Measurements from ENCODE around the gene LPP.

The LPP gene

DNA sequence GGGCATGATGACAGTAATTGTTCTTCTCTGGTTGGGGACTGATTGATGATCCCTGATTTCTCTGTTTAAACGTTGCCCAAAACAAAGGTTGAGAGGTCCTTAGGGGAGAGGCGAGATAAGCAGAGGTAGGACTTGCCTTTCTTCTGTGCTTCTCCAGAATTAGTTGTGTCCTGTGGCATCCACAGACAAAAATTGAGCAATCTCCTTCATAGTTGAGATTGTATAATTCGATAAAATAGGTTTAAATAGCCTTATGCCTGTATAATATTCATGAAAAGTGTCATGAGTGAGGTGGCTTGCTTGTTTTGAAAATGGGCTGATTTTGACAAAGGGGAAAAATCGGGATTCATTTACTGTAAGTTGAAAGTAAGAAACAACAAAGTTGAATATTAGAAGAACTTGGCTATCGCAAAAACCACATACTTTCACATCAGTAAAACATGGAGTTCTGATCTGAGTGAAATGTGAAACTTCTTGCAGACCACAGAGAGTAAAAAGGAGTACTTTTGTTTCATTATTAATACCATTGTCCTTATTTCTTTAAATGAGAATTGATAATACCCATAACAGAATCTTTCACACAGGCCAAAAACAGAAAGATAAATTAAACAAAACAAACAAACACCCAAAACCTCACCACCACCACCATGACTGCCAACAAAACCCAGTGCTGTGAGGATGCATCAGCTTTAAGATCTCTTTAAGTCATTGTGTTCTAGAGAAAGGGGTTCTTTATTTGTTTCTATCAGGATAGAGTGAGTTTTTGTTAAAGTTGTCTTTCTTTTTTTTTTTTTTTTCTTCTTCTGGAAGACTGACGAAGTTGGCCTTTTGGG is 155.7 kb downstream of the LPP start:
- no peaks in the 10 kb centered on the region for H3K27me3 ChIP-seq (ENCODE audit: insufficient read depth, low read length, poor library complexity)
- H3K56ac ChIP-seq (ENCODE audit: low read length), result no peak overlapping the region
- WGBS (ENCODE audit: extremely low coverage, insufficient coverage, low lambda C conversion rate), result 100% methylated on average over 1 of the region's 6 CpGs
- peaks cover 7% of the 10 kb centered on the region for H3K79me1 ChIP-seq (ENCODE audit: low read length)
- H3K9ac ChIP-seq (ENCODE audit: low read length), result no peak overlapping the region
- H4K8ac ChIP-seq (ENCODE audit: low read depth, low read length), result no peak overlapping the region
- no peaks in the 10 kb centered on the region for H3K36me3 ChIP-seq (ENCODE audit: control insufficient read depth, insufficient read depth, low read length)
- no peak for DNase-seq
- H3K79me2 ChIP-seq (ENCODE audit: control insufficient read depth, insufficient read depth, low read length), result no peaks in the 10 kb centered on the region
- no peak overlapping the region for H3K27ac ChIP-seq (ENCODE audit: low read depth, low read length)
- H2AK5ac ChIP-seq (ENCODE audit: low read length), result no peak overlapping the region
- H2BK15ac ChIP-seq (replicated peaks; ENCODE audit: low read depth), result no peak overlapping the region
- H3K4me1 ChIP-seq (ENCODE audit: control insufficient read depth, low read depth, low read length), result no peaks in the 10 kb centered on the region
- no peak overlapping the region for H3K4ac ChIP-seq (ENCODE audit: low read depth, low read length)
- no peak overlapping the region for H2BK5ac ChIP-seq (ENCODE audit: low read length)
- no peak overlapping the region for H4K5ac ChIP-seq (ENCODE audit: low read length)
- H2BK120ac ChIP-seq (ENCODE audit: low read depth, low read length), result no peak overlapping the region
- no peak overlapping the region for H3K4me3 ChIP-seq (ENCODE audit: low read length)
- H3K18ac ChIP-seq (ENCODE audit: low read length), result no peak overlapping the region
- H3K4me2 ChIP-seq (ENCODE audit: low read length), result no peak overlapping the region
- H3K23ac ChIP-seq (ENCODE audit: low read length), result no peak overlapping the region

DNA sequence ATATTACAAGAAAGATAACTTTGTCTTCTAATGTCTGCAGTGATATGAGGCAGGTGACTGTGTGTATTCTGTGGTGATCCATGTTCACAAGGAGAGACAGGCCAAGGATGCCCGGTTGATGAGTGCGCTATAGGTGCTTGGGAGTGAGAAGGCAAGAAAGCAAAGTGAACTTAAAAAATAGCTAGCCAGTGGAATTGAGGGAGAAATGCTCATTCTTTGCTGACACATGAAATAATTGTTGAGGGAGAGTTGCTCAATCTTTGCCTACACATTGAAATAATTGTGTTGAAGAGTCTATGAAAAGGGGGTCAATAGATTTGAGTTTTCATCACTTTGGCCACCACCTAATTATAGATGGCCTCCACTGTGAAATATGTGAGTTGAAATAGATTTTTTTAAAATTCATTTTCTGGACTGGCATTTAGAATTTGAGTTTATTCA is 156.3 kb downstream of the LPP start:
- no peak for DNase-seq

DNA sequence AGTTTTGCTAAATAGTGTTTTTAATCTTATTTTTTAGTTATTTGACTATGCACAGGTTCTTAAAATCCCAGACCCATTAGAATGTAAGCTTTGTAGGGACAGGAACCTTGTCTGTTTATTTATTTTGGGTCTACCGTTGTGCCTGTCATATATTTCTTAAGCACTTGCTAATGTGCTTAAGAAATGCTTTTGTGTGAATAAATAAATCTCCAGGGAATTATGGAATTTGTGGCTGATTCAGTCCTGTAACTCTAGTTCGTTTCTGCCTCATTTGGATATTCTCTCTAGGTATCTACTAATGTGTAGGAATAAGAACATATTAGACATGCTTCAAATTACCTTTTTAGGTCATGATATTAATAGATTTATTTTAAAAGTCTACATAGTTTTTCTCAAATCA is 161.6 kb downstream of the LPP start:
- Histone ChIP-seq H3K79me1 (ENCODE audit: low read length) (peaks cover 5% of the 10 kb centered on the region), H2BK120ac (ENCODE audit: low read depth, low read length) (no peak overlapping the region), H3K4me3 (ENCODE audit: low read length) (no peak overlapping the region), H3K27ac (ENCODE audit: low read depth, low read length) (no peak overlapping the region), H3K4me2 (ENCODE audit: low read length) (no peak overlapping the region), H4K8ac (ENCODE audit: low read depth, low read length) (no peak overlapping the region), H2BK5ac (ENCODE audit: low read length) (no peak overlapping the region), H3K4me1 (ENCODE audit: control insufficient read depth, low read depth, low read length) (no peaks in the 10 kb centered on the region), H3K18ac (ENCODE audit: low read length) (no peak overlapping the region), H3K23ac (ENCODE audit: low read length) (no peak overlapping the region), H4K5ac (ENCODE audit: low read length) (no peak overlapping the region), H3K27me3 (ENCODE audit: insufficient read depth, low read length, poor library complexity) (no peaks in the 10 kb centered on the region), H2BK15ac (replicated peaks; ENCODE audit: low read depth) (no peak overlapping the region), H3K9ac (ENCODE audit: low read length) (no peak overlapping the region), H3K56ac (ENCODE audit: low read length) (no peak overlapping the region), H3K79me2 (ENCODE audit: control insufficient read depth, insufficient read depth, low read length) (no peaks in the 10 kb centered on the region), H3K36me3 (ENCODE audit: control insufficient read depth, insufficient read depth, low read length) (no peaks in the 10 kb centered on the region), H2AK5ac (ENCODE audit: low read length) (no peak overlapping the region), H3K4ac (ENCODE audit: low read depth, low read length) (no peak overlapping the region)
- no peak for DNase-seq
- no CpG with 5 or more reads among the region's 2 CpGs for WGBS (ENCODE audit: extremely low coverage, insufficient coverage, low lambda C conversion rate)

More for the DNA sequence above, 156.3 kb downstream of the LPP start:
- Histone ChIP-seq H4K5ac (ENCODE audit: low read length) (no peak overlapping the region), H3K9ac (ENCODE audit: low read length) (no peak overlapping the region), H3K4me1 (ENCODE audit: control insufficient read depth, low read depth, low read length) (no peaks in the 10 kb centered on the region), H3K4ac (ENCODE audit: low read depth, low read length) (no peak overlapping the region), H3K4me2 (ENCODE audit: low read length) (no peak overlapping the region), H3K23ac (ENCODE audit: low read length) (no peak overlapping the region), H3K79me2 (ENCODE audit: control insufficient read depth, insufficient read depth, low read length) (no peaks in the 10 kb centered on the region), H3K4me3 (ENCODE audit: low read length) (no peak overlapping the region), H2AK5ac (ENCODE audit: low read length) (no peak overlapping the region), H3K56ac (ENCODE audit: low read length) (no peak overlapping the region), H3K79me1 (ENCODE audit: low read length) (peaks cover 7% of the 10 kb centered on the region), H2BK120ac (ENCODE audit: low read depth, low read length) (no peak overlapping the region), H3K18ac (ENCODE audit: low read length) (no peak overlapping the region), H3K27ac (ENCODE audit: low read depth, low read length) (no peak overlapping the region), H3K36me3 (ENCODE audit: control insufficient read depth, insufficient read depth, low read length) (no peaks in the 10 kb centered on the region), H3K27me3 (ENCODE audit: insufficient read depth, low read length, poor library complexity) (no peaks in the 10 kb centered on the region), H2BK5ac (ENCODE audit: low read length) (no peak overlapping the region), H2BK15ac (replicated peaks; ENCODE audit: low read depth) (no peak overlapping the region), H4K8ac (ENCODE audit: low read depth, low read length) (no peak overlapping the region)
- WGBS (ENCODE audit: extremely low coverage, insufficient coverage, low lambda C conversion rate), result no CpG with 5 or more reads among the region's 2 CpGs

DNA sequence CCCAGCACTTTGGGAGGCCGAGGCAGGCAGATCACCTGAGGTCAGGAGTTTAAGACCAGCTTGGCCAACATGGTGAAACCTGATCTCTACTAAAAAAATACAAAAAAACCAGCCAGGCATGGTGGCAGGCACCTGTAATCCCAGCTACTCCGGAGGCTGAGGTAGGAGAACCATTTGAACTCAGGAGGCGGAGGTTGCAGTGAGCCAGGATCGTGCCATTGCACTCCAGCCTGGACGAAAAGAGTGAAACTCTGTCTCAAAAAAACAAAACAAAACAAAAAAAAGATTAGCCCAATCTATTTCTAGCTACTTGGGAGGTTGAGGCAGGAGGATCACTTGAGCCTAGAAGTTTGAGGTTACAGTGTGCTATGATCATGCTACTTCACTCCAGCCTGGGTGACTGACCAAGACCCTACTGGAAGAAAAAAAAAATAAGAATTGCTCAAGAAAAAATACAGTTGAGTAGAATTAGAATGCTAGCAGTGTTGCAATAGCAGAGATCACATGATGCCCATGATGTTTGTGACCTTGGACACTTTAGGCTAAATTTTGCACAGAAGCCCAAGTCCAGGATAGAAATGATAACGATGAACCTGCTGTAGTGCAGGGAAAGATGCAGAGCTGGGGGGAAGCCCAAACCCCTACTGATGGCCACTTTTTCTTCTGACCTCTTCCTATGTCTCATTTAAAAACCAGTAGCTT is 162.2 kb downstream of the LPP start:
- no peak overlapping the region for H3K4me3 ChIP-seq (ENCODE audit: low read length)
- H3K79me1 ChIP-seq (ENCODE audit: low read length), result peaks cover 6% of the 10 kb centered on the region
- no peak overlapping the region for H2BK5ac ChIP-seq (ENCODE audit: low read length)
- no peaks in the 10 kb centered on the region for H3K36me3 ChIP-seq (ENCODE audit: control insufficient read depth, insufficient read depth, low read length)
- no peaks in the 10 kb centered on the region for H3K4me1 ChIP-seq (ENCODE audit: control insufficient read depth, low read depth, low read length)
- H4K5ac ChIP-seq (ENCODE audit: low read length), result no peak overlapping the region
- peaks cover 2% of the 10 kb centered on the region for H3K79me2 ChIP-seq (ENCODE audit: control insufficient read depth, insufficient read depth, low read length)
- no peak overlapping the region for H2AK5ac ChIP-seq (ENCODE audit: low read length)
- DNase-seq, result no peak
- no peaks in the 10 kb centered on the region for H3K27me3 ChIP-seq (ENCODE audit: insufficient read depth, low read length, poor library complexity)
- H3K23ac ChIP-seq (ENCODE audit: low read length), result no peak overlapping the region
- no peak overlapping the region for H2BK15ac ChIP-seq (replicated peaks; ENCODE audit: low read depth)
- no peak overlapping the region for H3K9ac ChIP-seq (ENCODE audit: low read length)
- H2BK120ac ChIP-seq (ENCODE audit: low read depth, low read length), result no peak overlapping the region
- WGBS (ENCODE audit: extremely low coverage, insufficient coverage, low lambda C conversion rate), result no CpG with 5 or more reads among the region's 6 CpGs
- no peak overlapping the region for H4K8ac ChIP-seq (ENCODE audit: low read depth, low read length)
- no peak overlapping the region for H3K4ac ChIP-seq (ENCODE audit: low read depth, low read length)
- H3K27ac ChIP-seq (ENCODE audit: low read depth, low read length), result no peak overlapping the region
- no peak overlapping the region for H3K56ac ChIP-seq (ENCODE audit: low read length)
- no peak overlapping the region for H3K18ac ChIP-seq (ENCODE audit: low read length)
- no peak overlapping the region for H3K4me2 ChIP-seq (ENCODE audit: low read length)

DNA sequence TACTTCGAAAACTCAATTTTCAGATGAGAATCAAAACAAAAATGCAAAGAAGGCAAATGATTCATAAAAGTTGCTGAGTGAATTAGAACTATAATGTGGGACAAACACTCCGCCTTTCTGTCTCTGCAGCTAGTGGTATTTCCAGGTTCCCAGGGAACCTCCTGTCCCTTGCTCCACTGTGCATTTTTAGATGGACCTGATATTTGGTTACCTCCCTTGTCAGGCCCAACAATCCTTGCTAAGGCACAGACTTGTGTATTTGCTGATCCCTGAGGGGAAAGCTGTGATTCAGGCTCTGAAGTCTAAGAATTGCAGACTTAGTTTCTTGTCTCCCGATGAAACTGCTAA is 162.7 kb downstream of the LPP start:
- Histone ChIP-seq H3K4me1 (ENCODE audit: control insufficient read depth, low read depth, low read length) (no peaks in the 10 kb centered on the region), H3K36me3 (ENCODE audit: control insufficient read depth, insufficient read depth, low read length) (no peaks in the 10 kb centered on the region), H2BK5ac (ENCODE audit: low read length) (no peak overlapping the region), H3K18ac (ENCODE audit: low read length) (no peak overlapping the region), H4K5ac (ENCODE audit: low read length) (no peak overlapping the region), H2BK15ac (replicated peaks; ENCODE audit: low read depth) (no peak overlapping the region), H3K79me2 (ENCODE audit: control insufficient read depth, insufficient read depth, low read length) (peaks cover 2% of the 10 kb centered on the region), H3K27ac (ENCODE audit: low read depth, low read length) (no peak overlapping the region), H4K8ac (ENCODE audit: low read depth, low read length) (peak overlapping the region; percentile 39), H3K4me2 (ENCODE audit: low read length) (no peak overlapping the region), H3K56ac (ENCODE audit: low read length) (no peak overlapping the region), H2BK120ac (ENCODE audit: low read depth, low read length) (no peak overlapping the region), H3K9ac (ENCODE audit: low read length) (no peak overlapping the region), H3K23ac (ENCODE audit: low read length) (no peak overlapping the region), H3K27me3 (ENCODE audit: insufficient read depth, low read length, poor library complexity) (no peaks in the 10 kb centered on the region), H3K4ac (ENCODE audit: low read depth, low read length) (no peak overlapping the region), H3K79me1 (ENCODE audit: low read length) (peaks cover 6% of the 10 kb centered on the region), H3K4me3 (ENCODE audit: low read length) (no peak overlapping the region), H2AK5ac (ENCODE audit: low read length) (no peak overlapping the region)
- no peak for DNase-seq
- WGBS (ENCODE audit: extremely low coverage, insufficient coverage, low lambda C conversion rate), result no CpG with 5 or more reads among the region's 3 CpGs
